ENCODE results near the gene DRD3. TPM values are rescaled to one million over a fixed set of nuclear protein-coding genes. Genes with fewer than 3 reads are reported as not detected.

The DRD3 gene
- total and polyA plus RNA-seq, 7 donors = not detected

- no peaks in the 10 kb centered on the region for H3K36me3 ChIP-seq
- peaks cover 0 to 17% (median 2%) of the 10 kb centered on the region in 4 donors for H3K9me3 ChIP-seq
- H3K27me3 ChIP-seq = no peaks in the 10 kb centered on the region
- DNase-seq = no peak
- no peak overlapping the region for H3K4me3 ChIP-seq
- TF ChIP-seq POLR2A (IDR thresholded peaks at IDR 0.05) (no peak), POLR2AphosphoS5 (IDR thresholded peaks at IDR 0.05) (no peak), CTCF (IDR thresholded peaks at IDR 0.05) (no peak), EP300 (IDR thresholded peaks at IDR 0.05) (no peak)
- 81 to 84% methylated on average over 9 of the region's 9 CpGs for WGBS, 2 donors
- H3K4me1 ChIP-seq = no peaks in the 10 kb centered on the region
- intact Hi-C loops (cut with DNase I) = no loop called here
- H3K27ac ChIP-seq = no peak overlapping the region
Measured at GRCh38 chr3:114221165-114221880, 42.5 kb upstream of the DRD3 start.

GRCh38 chr3:114219741-114220140, 40.9 kb upstream of the DRD3 start:
- DNase-seq = no peak
- Histone ChIP-seq H3K9me3 (peaks cover 0 to 7% (median 0%) of the 10 kb centered on the region in 4 donors), H3K36me3 (no peaks in the 10 kb centered on the region), H3K4me1 (no peaks in the 10 kb centered on the region), H3K4me3 (no peak overlapping the region), H3K27me3 (no peaks in the 10 kb centered on the region), H3K27ac (no peak overlapping the region)
- TF ChIP-seq CTCF (IDR thresholded peaks at IDR 0.05) (no peak), POLR2AphosphoS5 (IDR thresholded peaks at IDR 0.05) (no peak), EP300 (IDR thresholded peaks at IDR 0.05) (no peak), POLR2A (IDR thresholded peaks at IDR 0.05) (no peak)
- WGBS, 2 donors = 65 to 82% methylated on average over 2 of the region's 2 CpGs
- intact Hi-C loops (cut with DNase I) = no loop called here

- no peak for DNase-seq
- TF ChIP-seq POLR2AphosphoS5 (IDR thresholded peaks at IDR 0.05) = no peak
- TF ChIP-seq CTCF (IDR thresholded peaks at IDR 0.05) = no peak
- TF ChIP-seq POLR2A (IDR thresholded peaks at IDR 0.05) = no peak
- TF ChIP-seq EP300 (IDR thresholded peaks at IDR 0.05) = no peak
- H3K9me3 ChIP-seq = no peaks in the 10 kb centered on the region
- no peak overlapping the region for H3K4me3 ChIP-seq
- H3K36me3 ChIP-seq = no peaks in the 10 kb centered on the region
- WGBS, 2 donors = 79 to 84% methylated on average over 12 of the region's 12 CpGs
- no peak overlapping the region for H3K27ac ChIP-seq
- intact Hi-C loops (cut with DNase I) = no loop called here
- H3K4me1 ChIP-seq = no peaks in the 10 kb centered on the region
- H3K27me3 ChIP-seq = no peaks in the 10 kb centered on the region
Measured at GRCh38 chr3:114218578-114219185, 39.8 kb upstream of the DRD3 start.

GRCh38 chr3:114218006-114218405, 39.2 kb upstream of the DRD3 start:
- no peak for TF ChIP-seq CTCF (IDR thresholded peaks at IDR 0.05)
- TF ChIP-seq EP300 (IDR thresholded peaks at IDR 0.05) = no peak
- TF ChIP-seq POLR2AphosphoS5 (IDR thresholded peaks at IDR 0.05) = no peak
- H3K4me3 ChIP-seq = no peak overlapping the region
- no peak for DNase-seq
- 90 to 91% methylated on average over 3 of the region's 3 CpGs for WGBS, 2 donors
- H3K9me3 ChIP-seq = no peaks in the 10 kb centered on the region
- no peak overlapping the region for H3K27ac ChIP-seq
- intact Hi-C loops (cut with DNase I) = no loop called here
- no peaks in the 10 kb centered on the region for H3K36me3 ChIP-seq
- no peaks in the 10 kb centered on the region for H3K27me3 ChIP-seq
- H3K4me1 ChIP-seq = no peaks in the 10 kb centered on the region
